Upper lobe of right lung (tissue), 1 donor: ENCODE data around the gene CLTA. TPM values are rescaled to one million over a fixed set of nuclear protein-coding genes. Genes with fewer than 3 reads are reported as not detected.

Experiments used
- ATAC-seq: fragments of 200-7000 bp; cut with Tn5 transposase; one replicate; pipeline ENCODE4 v1.9.1; 2020; ENCODE audit warnings: mild to moderate bottlenecking, moderate library complexity
- DNase-seq: peaks from one replicate; pipeline ENCODE4 v3.0.0-alpha.2; 2020
- H3K27ac ChIP-seq: fragments of 200-600 bp; one replicate; pipeline ENCODE4 v1.8.0; 2022
- H3K27me3 ChIP-seq: fragments of 200-600 bp; one replicate; pipeline ENCODE4 v1.8.0; 2022; ENCODE audit warnings: mild to moderate bottlenecking
- H3K36me3 ChIP-seq: fragments of 200-600 bp; one replicate; pipeline ENCODE4 v1.8.0; 2022
- H3K4me1 ChIP-seq: fragments of 200-600 bp; one replicate; pipeline ENCODE4 v1.8.0; 2022
- H3K4me3 ChIP-seq: fragments of 200-600 bp; one replicate; pipeline ENCODE4 v1.8.0; 2022; ENCODE audit warnings: mild to moderate bottlenecking
- H3K9me3 ChIP-seq: fragments of 200-600 bp; one replicate; pipeline ENCODE4 v1.8.0; 2022
- CTCF ChIP-seq: fragments of 200-600 bp; IDR thresholded peaks from one replicate; pipeline ENCODE4 v1.8.0; 2022; ENCODE audit warnings: antibody characterized with exemption
- intact Hi-C: fragments of 100-400 bp; cut with DNase I; formaldehyde crosslinking; loops from one replicate; pipeline ENCODE4 v1.11.0; 2022
- total RNA-seq: library from RNA; stranded (reverse); fragmentation: NEBNext Ultra II Directional; extraction: Animal tissue kit (Norgen Biotek cat#: 25700); gene quantifications from one replicate; pipeline ENCODE4 v1.2.1, GENCODE V29; 2021
- donor health status: DM: no; HTN: yes; CAD: no; lungs with severe emphysema.

CLTA gene
- total RNA-seq, 1 donor from 2014 or later: 163 TPM

- ATAC-seq: no peak
These were observed 28.4 kb upstream of the CLTA start for GRCh38 chr9:36162211-36162738.

GRCh38 chr9:36163049-36163785, 27.5 kb upstream of the CLTA start:
- TF ChIP-seq CTCF: no peak
- Histone ChIP-seq H3K9me3 (no peaks in the 10 kb centered on the region), H3K27me3 (no peaks in the 10 kb centered on the region), H3K4me1 (peaks cover 31% of the 10 kb centered on the region), H3K36me3 (no peaks in the 10 kb centered on the region), H3K4me3 (no peak overlapping the region), H3K27ac (peak overlapping the region; percentile 55)
- ATAC-seq (no peak), DNase-seq (no peak)
- intact Hi-C loops: no loop called here

More at GRCh38 chr9:36162211-36162738, 28.4 kb upstream of the CLTA start:
- Histone ChIP-seq H3K9me3 (no peaks in the 10 kb centered on the region), H3K27ac (no peak overlapping the region), H3K36me3 (no peaks in the 10 kb centered on the region), H3K27me3 (no peaks in the 10 kb centered on the region), H3K4me1 (peaks cover 32% of the 10 kb centered on the region), H3K4me3 (no peak overlapping the region)
- no peak for TF ChIP-seq CTCF
- no peak for DNase-seq
- intact Hi-C loops: no loop called here

- Histone ChIP-seq H3K27ac (peak overlapping the region; percentile 55), H3K4me3 (no peak overlapping the region), H3K27me3 (no peaks in the 10 kb centered on the region), H3K9me3 (no peaks in the 10 kb centered on the region), H3K4me1 (peaks cover 28% of the 10 kb centered on the region), H3K36me3 (no peaks in the 10 kb centered on the region)
- ATAC-seq: no peak
- no peak for TF ChIP-seq CTCF
- no peak for DNase-seq
- intact Hi-C loops: no loop called here
These were observed 26.9 kb upstream of the CLTA start for GRCh38 chr9:36163786-36164170.

- no peak for ATAC-seq
- DNase-seq: no peak
- intact Hi-C loops: no loop called here
- Histone ChIP-seq H3K27me3 (no peaks in the 10 kb centered on the region), H3K4me3 (no peak overlapping the region), H3K9me3 (no peaks in the 10 kb centered on the region), H3K27ac (peak overlapping the region; percentile 17), H3K36me3 (no peaks in the 10 kb centered on the region), H3K4me1 (peaks cover 23% of the 10 kb centered on the region)
- no peak for TF ChIP-seq CTCF
These were observed 26.3 kb upstream of the CLTA start for GRCh38 chr9:36164372-36164771.

GRCh38 chr9:36164989-36165388, 25.7 kb upstream of the CLTA start:
- Histone ChIP-seq H3K9me3 (no peaks in the 10 kb centered on the region), H3K27ac (peak overlapping the region; percentile 17), H3K27me3 (no peaks in the 10 kb centered on the region), H3K4me1 (peaks cover 23% of the 10 kb centered on the region), H3K36me3 (no peaks in the 10 kb centered on the region), H3K4me3 (no peak overlapping the region)
- no peak for ATAC-seq
- intact Hi-C loops: loop anchor here (5.0 kb wide), 1 partner anchor 63 kb away; no protein-coding TSS in a partner anchor
- no peak for TF ChIP-seq CTCF
- no peak for DNase-seq
